ENCODE data around the gene KIR2DL1.
"Not testable (repeated sequence)": the region's sequence is repeated elsewhere in the genome, so short reads cannot be mapped to it uniquely, and the experiment has no call there.

GRCh38 chr19:54832496-54832895, 62.9 kb downstream of the KIR2DL1 start, which contains the start of gene KIR2DS4:
- TF ChIP-seq FOXP2 (optimal IDR thresholded peaks at IDR 0.05; ENCODE audit: control extremely low read depth, extremely low read length, insufficient read depth); EZH2 (IDR thresholded peaks at IDR 0.05): not testable (repeated sequence)

All from SK-N-MC (cell line).